Cardiac fibroblast (primary cell): Measurements from ENCODE around the gene ETV3L.

ENCODE experiments used
- DNase-seq, 2 donors: peaks; one replicate each; pipeline versions ENCODE4 v3.0.0 to v3.0.0-alpha.2; 2010; ENCODE audit warnings: low read depth in 2 of 2
- H3K4me3 ChIP-seq, 2 donors: replicated peaks in 1 of 2; 1 replicate in 1 of 2; 2 replicates in 1 of 2; pipeline ENCODE4 v1.5.1; 2011; ENCODE audit warnings: low read depth in 2 of 2, low read length in 2 of 2, mild to moderate bottlenecking in 2 of 2, moderate library complexity in 1 of 2
- CTCF ChIP-seq: IDR thresholded peaks from one replicate; pipeline ENCODE4 v1.5.1; 2011; ENCODE audit warnings: low read depth, mild to moderate bottlenecking, low read length, inconsistent platforms

The ETV3L gene

DNA sequence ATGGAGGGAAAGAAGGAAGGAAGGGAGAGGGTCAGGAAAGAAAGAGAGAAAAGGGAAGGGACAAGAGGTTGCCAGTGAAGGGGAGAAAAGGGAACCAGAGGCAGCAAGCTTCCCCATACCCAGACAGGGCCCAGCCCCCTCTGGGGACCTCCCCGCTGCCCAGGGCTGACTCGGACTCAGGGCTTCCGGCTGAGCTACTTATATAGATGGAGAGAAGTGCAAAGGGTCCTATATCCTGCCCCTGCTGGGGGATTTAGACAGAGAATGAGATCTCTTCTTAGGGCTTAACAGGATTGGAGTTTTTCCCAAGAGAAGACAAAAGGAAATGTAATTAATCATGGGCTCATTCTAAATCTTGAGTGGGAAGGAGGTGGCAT is at the start of gene ETV3L:
TSS of gene ETV3L (minus strand) at position 176 of the 377 bp plus-strand sequence. CDS start 285 bp downstream, outside the sequence.
- no peak for DNase-seq
- no peak within 1 kb of the TSS for H3K4me3 ChIP-seq

DNA sequence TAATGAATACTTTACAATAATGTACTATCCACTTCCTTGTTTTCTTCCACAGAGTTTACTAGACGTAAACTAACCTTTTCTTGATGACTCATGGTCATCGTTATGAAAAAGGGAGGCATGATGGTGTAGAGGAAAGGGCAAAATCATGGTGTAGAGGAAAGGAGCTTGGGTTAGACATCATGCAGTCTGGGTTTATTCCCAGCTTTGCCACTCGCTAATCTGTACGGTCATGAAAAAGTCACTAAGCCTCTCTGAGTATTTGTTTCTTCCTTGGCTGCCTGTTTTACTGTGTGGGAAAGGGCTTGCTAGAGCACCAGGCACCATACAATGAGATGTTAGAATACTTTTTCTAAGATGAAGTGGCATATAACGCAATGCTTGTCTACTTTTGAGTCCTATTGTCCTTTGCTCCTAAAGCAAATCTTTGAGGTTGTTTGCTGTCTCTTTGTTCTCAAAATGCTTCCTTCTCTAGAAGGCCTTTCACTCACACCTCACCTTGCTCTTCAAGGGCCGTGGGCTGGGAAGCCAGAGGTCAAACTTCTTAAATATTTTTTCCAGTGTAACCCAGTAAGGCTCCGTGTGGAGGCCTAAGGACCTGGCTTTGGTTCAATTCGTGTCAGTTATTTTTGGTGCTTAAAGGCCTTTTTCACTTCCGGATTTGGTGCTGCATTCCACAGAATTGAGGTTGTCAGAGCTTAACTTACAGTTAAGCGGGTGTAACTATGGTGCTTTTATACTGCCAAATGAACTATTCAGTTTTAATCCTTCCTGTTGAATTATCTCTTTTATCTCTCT is 48.5 kb upstream of the ETV3L start:
- no peak overlapping the region for H3K4me3 ChIP-seq
- DNase-seq = peak; percentile 58 to 62
- TF ChIP-seq CTCF = no peak

More for the DNA sequence above, at the start of gene ETV3L:
- no peak for TF ChIP-seq CTCF

DNA sequence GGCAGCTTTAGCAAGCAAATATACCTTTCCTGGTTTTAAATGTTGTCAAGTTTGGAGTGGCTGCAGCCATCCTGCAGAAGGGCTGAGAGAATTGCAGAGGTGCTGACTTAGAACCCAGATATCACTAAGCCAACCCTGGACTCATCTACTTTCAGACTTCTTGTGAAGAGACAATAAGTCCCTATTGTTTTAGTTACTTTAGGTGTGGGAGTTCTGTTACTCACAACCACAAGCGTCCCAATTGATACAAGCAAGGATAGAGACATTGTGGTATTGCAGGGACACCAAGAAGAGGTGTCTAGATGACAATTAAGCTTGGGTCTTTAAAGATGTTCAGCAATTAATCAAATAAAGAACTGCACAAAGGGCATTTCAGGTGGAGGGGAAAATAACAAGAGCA is 47.4 kb upstream of the ETV3L start:
- H3K4me3 ChIP-seq = no peak overlapping the region
- TF ChIP-seq CTCF = no peak
- DNase-seq = no peak

GRCh38 chr1:157146244-157146643 is 46.6 kb upstream of the ETV3L start:
- no peak for DNase-seq
- no peak overlapping the region for H3K4me3 ChIP-seq
- TF ChIP-seq CTCF = no peak

DNA sequence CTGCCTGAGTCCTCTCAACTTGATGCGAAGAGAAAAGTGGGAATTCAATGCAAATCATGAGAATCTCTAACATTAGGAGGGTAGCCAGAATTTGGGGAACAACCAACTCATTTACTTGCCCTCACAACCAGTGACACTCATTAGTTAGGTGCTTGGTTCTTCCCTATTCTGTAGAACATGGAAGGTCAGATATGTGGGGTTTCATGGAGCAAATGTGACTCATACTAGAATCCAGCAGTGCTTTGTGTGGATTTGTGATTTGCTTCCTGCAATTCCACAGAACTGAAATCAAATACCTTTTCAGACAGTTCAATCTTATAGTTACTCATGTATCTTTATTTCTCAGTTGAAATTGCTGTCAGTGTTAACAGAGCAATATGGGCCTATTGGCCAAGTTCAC is 45.5 kb upstream of the ETV3L start:
- no peak for TF ChIP-seq CTCF
- no peak overlapping the region for H3K4me3 ChIP-seq
- DNase-seq = no peak

DNA sequence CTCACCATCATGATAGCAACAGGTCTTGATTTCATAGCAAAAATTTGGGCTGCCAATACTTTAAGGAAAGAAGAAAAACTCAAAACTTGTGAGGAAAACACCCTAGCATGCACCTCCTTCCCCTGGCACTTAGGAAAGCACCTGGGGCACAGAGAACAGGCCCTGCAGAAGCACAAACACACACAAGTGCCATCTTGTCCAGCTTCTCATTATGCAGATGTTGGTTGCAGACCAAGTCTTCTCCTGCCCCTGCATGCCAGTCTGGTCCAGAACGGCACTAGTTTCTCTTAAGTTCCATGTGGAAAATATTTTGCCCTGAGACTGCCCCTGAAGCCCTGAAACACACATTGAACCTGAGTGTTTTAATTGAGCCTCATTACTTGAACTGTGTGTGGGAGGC is 44.9 kb upstream of the ETV3L start:
- no peak overlapping the region for H3K4me3 ChIP-seq
- no peak for TF ChIP-seq CTCF
- DNase-seq = no peak
